GM21529 (cell line): ENCODE measurements around the gene WDR93.
"Not testable (repeated sequence)": the region's sequence is repeated elsewhere in the genome, so short reads cannot be mapped to it uniquely, and the experiment has no call there.

ENCODE experiments used
- ATAC-seq: cut with Tn5 transposase; IDR thresholded peaks from one replicate; pipeline ENCODE4 v1.9.1; 2021; ENCODE audit not compliant: unreplicated experiment

Gene WDR93

DNA sequence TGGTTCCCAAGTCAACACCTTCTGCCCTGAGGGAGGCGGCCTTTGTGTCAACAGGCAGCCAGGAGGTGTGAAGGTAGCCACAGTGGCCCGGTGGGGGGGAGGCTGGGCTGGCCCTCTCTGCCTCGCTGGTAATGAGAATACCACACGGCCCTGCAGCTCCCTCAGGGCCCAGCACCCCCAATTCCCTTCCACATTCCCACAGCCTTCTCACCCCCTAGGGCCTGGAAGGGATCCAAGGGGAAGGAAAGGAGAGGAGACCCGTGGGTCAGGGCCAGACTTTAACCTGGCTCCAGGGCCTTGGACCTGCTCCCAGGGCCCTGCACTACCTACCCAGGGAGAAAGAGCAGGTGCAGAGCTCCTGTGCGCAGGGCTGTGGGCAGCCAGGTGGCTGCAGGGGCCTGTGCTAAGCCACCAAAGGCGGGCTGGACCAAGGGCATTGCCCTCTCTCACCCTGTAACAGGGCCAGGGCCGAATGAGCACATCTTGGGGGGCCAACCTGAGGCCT, 76.9 kb downstream of the WDR93 start:
- no peak for ATAC-seq

DNA sequence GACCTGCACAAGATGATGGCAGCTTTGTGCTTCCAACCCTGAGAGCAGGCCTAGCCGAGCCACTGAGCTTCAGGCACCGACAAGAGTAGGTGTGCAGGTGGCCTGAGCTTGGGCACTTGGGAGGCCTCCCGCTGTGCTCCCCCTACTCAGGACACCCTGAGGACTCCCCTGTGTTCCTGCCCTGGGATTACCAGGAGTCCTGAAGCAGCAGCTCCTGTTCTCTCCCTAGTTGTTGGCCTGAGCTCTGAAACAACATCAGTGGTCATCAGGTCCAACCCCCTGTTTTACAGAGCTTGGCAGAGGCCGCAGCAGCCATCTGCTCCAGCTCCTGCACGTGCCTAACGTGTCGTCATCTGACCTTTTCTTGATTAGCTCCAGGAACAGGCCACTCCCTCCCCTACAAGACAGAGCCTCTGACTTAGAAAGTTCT, 77.5 kb downstream of the WDR93 start:
- no peak for ATAC-seq

DNA sequence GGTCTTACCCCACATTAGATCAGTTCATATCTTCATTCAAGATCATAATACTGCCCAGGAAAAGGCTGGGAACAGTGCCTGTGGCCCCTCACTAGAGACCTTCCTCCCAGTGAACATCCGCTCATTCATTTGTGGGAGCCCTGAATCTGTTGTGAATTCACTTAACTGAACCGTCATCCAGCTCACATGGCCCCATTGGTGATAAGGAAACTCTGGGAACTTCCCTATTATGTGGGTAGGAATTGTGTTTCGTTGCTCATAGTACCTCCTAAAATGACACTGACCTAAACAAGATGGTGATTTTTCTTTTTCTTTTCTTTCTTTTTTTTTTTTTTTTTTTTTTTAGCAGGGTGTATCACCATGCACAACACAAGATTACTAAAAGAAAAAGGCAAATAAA, 78.8 kb downstream of the WDR93 start:
- no peak for ATAC-seq

DNA sequence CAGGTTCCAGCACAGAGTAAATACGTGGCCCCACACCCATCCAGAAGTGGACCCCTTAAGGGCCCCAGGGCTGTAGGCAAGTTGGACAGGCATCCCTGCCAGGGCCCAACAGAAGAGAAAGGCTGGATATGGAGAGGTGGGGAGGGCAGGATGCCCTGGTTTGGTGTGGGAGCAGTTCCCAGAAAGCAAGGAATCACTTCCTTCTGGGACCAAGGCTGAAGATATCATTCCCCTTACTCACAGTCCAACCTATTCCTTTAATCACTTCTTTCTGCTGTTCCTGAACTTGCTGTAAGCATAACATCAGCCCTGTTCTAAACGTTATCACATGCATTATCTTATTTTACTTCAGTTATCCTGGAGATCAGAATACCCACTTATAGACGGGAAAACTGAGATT, 79.4 kb downstream of the WDR93 start:
- no peak for ATAC-seq

- ATAC-seq: no peak
Observed at GRCh38 chr15:89772932-89773583, 82.4 kb downstream of the WDR93 start.

DNA sequence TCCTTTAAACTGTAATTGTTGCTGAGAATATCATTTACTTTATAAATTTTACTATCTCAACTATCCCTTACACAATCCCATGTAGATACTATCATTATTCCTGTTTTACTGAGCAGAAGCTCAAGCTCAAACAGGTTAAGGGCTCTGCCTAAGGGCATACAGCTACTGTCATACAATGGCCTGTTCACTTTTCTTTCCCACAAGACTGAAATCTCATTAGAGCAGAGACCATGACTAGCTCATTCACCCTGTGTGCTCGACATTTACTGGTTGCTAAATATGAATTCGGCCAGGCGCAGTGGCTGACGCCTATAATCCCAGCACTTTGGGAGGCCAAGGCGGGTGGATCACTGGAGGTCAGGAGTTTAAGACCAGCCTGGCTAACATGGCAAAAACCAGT, 83.9 kb downstream of the WDR93 start:
- ATAC-seq: no peak

DNA sequence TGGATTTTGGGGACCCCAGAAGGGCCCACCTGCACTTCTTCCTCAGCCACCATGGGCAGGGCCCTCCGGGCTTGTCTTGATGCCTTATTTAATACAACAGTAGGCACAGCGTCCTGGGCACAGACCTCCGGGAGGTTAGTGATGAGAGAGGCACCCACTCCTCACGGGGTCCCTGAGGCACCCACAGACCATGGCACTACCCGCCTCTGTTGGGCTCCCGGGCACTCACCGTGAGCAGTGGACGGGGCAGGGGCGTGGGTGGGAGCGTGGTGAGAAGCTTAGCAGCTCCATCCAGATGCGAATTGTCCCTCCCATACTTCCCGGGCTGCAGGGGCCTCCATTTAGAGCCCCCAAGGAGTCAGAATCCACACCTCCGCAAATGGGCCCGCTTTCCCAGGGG, 85.2 kb downstream of the WDR93 start:
- no peak for ATAC-seq

DNA sequence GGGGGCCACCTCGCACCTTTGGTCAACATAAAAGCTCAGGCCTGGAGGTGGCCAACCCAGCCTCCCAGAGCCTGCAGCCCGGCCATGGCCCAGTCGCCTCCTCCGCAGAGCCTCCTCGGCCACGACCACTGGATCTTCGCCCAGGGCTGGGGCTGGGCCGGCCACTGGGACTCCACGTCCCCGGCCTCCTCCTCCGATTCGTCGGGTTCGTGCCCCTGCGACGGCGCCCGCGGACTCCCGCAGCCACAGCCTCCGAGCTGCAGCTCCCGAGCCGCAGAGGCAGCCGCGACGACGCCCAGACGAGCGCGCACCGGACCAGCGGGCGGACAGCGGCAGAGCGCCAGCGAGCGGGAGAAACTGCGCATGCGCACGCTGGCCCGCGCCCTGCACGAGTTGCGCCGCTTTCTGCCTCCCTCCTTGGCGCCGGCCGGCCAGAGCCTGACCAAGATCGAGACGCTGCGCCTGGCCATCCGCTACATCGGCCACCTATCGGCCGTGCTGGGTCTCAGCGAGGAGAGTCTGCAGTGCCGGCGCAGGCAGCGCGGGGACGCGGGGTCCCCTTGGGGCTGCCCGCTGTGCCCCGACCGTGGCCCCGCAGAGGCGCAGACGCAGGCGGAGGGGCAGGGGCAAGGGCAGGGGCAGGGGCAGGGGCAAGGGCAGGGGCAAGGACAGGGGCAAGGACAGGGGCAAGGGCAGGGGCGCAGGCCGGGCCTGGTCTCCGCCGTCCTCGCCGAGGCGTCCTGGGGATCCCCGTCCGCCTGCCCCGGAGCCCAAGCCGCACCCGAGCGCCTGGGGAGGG, 85.9 kb downstream of the WDR93 start, which contains the start of gene MESP2:
Gene MESP2 (plus strand): TSS at position 59 of the 799 bp plus-strand sequence. CDS start 26 bp downstream, at position 85.
- peak; percentile 60 for ATAC-seq

DNA sequence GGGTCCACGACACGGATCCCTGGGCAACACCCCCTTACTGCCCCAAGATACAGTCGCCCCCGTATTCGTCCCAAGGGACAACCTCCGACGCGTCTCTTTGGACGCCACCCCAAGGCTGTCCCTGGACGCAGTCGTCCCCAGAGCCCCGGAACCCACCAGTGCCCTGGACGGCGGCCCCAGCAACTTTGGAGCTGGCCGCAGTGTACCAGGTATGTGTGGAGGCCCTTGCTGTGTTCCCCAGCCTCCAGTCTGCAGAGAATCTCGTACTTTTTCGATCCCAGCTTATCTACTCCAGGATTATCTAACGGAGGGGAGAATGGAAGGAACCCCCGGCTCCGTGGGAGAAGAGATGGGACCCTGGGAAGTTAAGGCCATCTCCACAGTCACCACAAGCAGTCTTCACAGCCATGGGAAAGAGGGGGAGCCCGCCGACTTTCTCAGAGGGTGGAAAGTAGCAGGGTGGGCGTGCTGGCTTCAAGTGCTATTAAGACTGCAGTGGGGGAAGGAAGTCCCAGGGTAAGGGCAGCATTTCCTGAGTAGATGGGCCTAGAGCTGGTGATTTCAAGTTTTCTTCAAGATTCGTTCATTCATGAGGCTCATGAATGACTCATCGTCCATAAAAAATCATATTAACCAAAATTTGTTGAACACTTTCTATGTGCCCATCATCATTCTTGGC, 86.6 kb downstream of the WDR93 start:
- no peak for ATAC-seq

GRCh38 chr15:89777782-89778380, 87.3 kb downstream of the WDR93 start:
- no peak for ATAC-seq

- no peak for ATAC-seq
Observed at GRCh38 chr15:89778861-89779260, 88.2 kb downstream of the WDR93 start.

- no peak for ATAC-seq
Observed at GRCh38 chr15:89780601-89781000, 90.0 kb downstream of the WDR93 start.

DNA sequence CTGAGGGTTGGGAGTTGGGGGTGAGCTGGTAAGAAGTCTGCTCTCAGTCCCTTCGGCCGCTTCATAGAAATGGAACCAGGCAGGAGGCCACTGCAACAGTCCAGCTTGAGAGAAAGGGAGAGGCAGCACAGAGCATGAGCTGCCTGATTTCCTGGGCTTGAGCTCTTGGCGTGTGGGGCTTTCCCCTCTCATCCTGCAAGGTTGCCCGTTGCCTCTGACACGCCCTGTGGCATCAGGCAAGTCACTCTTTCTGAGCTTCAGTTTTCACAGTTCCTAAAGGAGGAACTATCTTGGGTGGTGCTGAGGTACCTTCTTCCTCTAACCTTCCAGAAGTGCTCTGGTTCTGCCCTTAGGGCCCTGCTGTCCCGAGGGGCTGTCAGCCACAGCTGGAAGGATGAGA, 90.4 kb downstream of the WDR93 start:
- ATAC-seq: peak; percentile 44

DNA sequence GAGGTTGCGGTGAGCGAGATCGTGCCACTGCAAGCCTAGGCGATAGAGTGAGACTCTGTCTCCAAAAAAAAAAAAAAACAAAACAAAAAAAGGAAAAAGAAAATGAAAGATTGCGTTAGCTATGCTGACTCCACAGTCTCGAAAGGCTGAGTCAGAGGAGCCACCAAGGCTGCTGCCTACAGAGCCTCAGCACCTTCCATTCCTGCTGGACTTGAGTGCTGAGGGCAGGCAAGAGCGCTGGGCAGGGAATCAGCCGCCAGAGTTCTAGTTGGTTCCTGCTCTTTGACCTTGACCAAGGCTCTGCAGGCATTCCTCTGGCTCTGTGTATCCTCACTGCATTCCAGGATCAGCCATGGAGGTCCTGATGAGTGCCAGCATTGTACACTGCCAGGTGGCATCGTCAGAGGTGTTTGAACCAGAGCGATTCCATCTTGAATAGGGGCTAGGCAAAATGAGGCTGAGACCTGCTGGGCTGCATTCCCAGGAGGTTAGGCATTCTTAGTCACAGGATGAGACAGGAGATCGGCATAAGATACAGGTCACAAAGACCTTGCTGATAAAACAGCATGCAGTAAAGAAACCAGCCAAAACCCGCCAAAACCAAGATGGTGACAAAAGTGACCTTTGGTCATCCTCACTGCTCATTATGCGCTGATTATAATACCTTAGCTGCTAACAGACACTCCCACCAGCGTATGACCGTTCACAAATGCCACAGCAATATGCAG, 91.4 kb downstream of the WDR93 start:
- peak; percentile 44 for ATAC-seq

- not testable (repeated sequence) for ATAC-seq
Observed at GRCh38 chr15:89782619-89782950, 92.0 kb downstream of the WDR93 start.

DNA sequence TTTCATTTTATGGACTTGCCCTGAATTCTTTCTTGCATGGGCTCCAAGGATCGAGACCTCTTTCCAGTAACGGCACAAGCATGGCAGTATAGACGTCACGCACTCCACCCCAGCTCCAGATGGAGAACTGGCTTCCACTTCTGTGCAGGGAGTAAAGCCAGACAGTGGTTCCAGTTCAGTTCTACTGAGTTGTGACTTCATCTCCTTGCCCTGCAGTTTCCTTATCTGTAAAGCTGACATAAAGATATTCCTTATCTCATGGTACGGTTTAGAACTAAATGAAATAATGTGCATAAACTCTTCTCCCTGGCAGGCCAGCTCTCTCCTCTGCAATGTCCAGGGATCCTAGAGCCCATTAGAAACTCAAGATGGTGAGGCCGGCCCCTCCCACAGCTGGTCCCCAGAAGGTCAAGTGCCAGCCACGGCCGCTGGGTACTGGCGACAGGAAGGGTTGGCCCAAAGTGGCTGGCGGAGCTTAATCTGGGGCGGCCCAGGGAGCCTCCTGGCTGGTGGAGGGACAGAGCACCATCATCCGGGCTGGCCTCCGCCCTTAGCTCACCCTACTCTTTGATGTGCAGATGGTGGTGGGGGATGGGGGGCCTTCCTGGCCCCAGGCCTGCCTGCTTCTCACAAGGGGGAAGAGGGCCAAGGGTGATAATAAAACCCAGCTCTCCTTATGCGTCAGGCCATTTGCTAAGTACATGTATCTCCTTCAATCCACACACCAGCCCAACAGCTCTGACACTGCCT, 92.7 kb downstream of the WDR93 start:
- no peak for ATAC-seq

- no peak for ATAC-seq
Observed at GRCh38 chr15:89783861-89784685, 93.5 kb downstream of the WDR93 start.

DNA sequence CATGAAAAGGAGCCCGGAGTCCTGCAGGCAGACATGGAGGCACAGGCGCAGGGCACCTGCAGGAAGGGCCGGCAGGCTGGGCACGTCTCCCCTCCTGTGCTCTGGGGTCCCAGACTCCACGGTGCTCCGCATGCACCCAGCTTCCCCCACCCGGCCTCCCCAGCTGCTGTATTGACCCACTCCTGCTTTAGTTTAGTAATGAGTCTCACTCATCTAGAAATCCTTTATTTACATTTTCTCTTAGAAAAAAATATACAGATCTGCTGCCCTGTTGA, 94.0 kb downstream of the WDR93 start:
- ATAC-seq: no peak

GRCh38 chr15:89785064-89785773, 94.6 kb downstream of the WDR93 start:
- no peak for ATAC-seq
